ENCODE measurements around the gene FGF8. TPM values are rescaled to one million over a fixed set of nuclear protein-coding genes. Genes with fewer than 3 reads are reported as not detected.

The FGF8 gene
- total RNA-seq, 1 donor from 2014 or later, result not detected

DNA sequence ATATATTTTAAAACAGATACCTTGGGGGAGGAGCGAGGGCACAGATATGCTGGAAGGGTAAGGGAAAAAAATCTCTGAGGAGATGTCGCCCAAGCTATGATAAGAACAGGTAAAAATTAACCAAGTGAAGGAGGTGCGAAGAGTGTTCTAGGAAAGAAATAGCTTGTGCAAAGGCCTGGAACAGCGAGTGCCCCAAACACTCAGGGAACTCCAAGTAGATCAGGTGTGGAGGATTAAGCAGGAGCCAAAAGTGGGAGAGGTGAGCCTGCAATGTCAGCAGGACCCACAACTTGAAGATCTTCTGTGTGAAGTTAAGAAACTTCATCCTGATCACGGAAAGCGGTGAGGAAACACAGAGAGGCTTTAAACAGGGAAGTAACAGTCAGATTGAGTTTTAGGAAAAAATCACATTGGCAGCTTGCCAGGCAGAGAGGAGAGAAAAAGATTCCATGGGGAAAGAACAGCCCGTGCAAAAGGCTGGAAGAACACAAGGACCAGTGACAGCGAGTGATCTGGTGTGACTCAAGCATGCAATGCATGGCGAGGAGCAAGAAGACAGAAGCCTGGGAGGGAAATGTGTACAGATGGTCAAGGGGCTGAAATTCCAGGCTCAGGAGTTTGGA lies 30.7 kb downstream of the FGF8 start:
- no peaks in the 10 kb centered on the region for H3K9me3 Mint-ChIP-seq
- DNase-seq, result no peak
- no peak overlapping the region for H3K27ac Mint-ChIP-seq
- POLR2A ChIA-PET, result no interaction called here
- no peak for ATAC-seq (ENCODE audit: low read depth)
- H3K4me1 Mint-ChIP-seq, result no peaks in the 10 kb centered on the region
- CTCF ChIA-PET, result no interaction called here
- intact Hi-C loops (cut with micrococcal nuclease), result no loop called here
- H3K27me3 Mint-ChIP-seq, result peaks cover 22% of the 10 kb centered on the region
- H3K4me3 Mint-ChIP-seq, result no peak overlapping the region
- H3K36me3 Mint-ChIP-seq (ENCODE audit: low read depth), result no peaks in the 10 kb centered on the region
- TF ChIP-seq, protein P1, sequence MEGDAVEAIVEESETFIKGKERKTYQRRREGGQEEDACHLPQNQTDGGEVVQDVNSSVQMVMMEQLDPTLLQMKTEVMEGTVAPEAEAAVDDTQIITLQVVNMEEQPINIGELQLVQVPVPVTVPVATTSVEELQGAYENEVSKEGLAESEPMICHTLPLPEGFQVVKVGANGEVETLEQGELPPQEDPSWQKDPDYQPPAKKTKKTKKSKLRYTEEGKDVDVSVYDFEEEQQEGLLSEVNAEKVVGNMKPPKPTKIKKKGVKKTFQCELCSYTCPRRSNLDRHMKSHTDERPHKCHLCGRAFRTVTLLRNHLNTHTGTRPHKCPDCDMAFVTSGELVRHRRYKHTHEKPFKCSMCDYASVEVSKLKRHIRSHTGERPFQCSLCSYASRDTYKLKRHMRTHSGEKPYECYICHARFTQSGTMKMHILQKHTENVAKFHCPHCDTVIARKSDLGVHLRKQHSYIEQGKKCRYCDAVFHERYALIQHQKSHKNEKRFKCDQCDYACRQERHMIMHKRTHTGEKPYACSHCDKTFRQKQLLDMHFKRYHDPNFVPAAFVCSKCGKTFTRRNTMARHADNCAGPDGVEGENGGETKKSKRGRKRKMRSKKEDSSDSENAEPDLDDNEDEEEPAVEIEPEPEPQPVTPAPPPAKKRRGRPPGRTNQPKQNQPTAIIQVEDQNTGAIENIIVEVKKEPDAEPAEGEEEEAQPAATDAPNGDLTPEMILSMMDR (IDR thresholded peaks at IDR 0.05), result no peak

DNA sequence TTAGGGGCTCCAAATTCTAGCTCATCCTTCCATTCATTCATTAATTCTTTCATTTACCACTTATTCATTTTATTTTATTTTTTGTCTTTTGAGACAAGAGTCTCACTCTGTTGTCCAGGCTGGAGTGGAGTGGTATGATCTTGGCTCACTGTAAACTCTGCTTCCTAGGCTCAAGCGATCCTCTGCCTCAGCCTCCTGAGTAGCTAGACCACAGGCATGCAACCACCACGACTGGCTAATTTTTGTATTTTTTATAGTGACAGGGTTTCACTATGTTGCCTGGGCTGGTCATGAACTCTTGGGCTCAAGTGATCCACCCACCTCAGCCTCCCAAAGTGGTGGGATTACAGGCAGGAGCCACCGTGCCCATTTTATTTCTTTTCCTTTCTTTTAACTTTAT lies 31.6 kb downstream of the FGF8 start:
- CTCF ChIA-PET, result no interaction called here
- TF ChIP-seq, protein P1 (IDR thresholded peaks at IDR 0.05), result no peak
- H3K27ac Mint-ChIP-seq, result no peak overlapping the region
- POLR2A ChIA-PET, result no interaction called here
- no peaks in the 10 kb centered on the region for H3K9me3 Mint-ChIP-seq
- peaks cover 27% of the 10 kb centered on the region for H3K27me3 Mint-ChIP-seq
- H3K4me1 Mint-ChIP-seq, result no peaks in the 10 kb centered on the region
- ATAC-seq (ENCODE audit: low read depth) (no peak), DNase-seq (no peak)
- no peak overlapping the region for H3K4me3 Mint-ChIP-seq
- intact Hi-C loops (cut with micrococcal nuclease), result no loop called here
- H3K36me3 Mint-ChIP-seq (ENCODE audit: low read depth), result no peaks in the 10 kb centered on the region

DNA sequence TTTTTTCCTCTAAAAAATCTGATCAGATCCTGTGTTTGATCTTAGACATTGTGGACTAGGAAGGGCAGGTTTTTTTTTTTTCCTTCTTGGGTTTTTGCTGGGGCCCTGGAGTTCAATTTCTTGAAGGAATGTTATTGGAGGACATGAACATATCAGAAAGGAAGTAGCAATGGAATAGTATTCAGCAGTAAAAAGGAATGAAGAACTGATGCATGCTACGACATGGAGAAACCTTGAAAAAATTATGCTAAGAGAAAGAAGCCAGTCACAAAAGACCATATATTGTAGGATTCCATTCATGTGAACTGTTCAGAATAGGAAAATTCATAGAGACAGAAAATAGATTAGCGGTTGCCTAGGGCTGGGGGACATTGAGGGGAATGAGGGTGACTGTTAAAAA lies 34.0 kb downstream of the FGF8 start:
- H3K27ac Mint-ChIP-seq, result no peak overlapping the region
- H3K4me1 Mint-ChIP-seq, result no peaks in the 10 kb centered on the region
- DNase-seq (no peak), ATAC-seq (ENCODE audit: low read depth) (no peak)
- ChIA-PET CTCF (no interaction called here), POLR2A (interaction anchor here (0.6 kb wide), 1 partner anchor 11 kb away, joined by 5 read pairs; no protein-coding TSS in a partner anchor)
- no peaks in the 10 kb centered on the region for H3K9me3 Mint-ChIP-seq
- no peak overlapping the region for H3K4me3 Mint-ChIP-seq
- no peaks in the 10 kb centered on the region for H3K36me3 Mint-ChIP-seq (ENCODE audit: low read depth)
- TF ChIP-seq, protein P1 (IDR thresholded peaks at IDR 0.05), result no peak
- peaks cover 27% of the 10 kb centered on the region for H3K27me3 Mint-ChIP-seq
- intact Hi-C loops (cut with micrococcal nuclease), result no loop called here

DNA sequence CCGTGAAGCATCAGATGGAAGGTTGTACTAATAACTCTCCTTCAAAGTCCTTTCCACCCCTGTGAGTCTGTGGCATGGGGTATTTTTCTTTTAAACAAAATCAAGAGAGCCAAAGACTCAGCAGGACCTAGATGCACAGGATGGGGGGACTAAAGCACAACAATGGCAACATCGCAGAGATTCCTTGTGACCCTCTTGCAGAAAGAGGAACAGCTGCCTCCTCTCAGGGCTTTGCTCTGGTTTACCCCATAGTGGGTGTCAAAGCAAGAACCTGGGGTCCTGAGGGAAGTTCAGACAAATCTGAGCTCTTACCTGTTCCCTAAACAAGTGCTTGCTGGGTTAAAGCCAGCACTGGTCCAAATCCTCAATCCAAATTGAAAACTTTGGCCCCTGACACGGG lies 39.2 kb downstream of the FGF8 start:
- no peaks in the 10 kb centered on the region for H3K4me1 Mint-ChIP-seq
- no peaks in the 10 kb centered on the region for H3K9me3 Mint-ChIP-seq
- H3K27me3 Mint-ChIP-seq, result peaks cover 36% of the 10 kb centered on the region
- DNase-seq, result no peak
- no peaks in the 10 kb centered on the region for H3K36me3 Mint-ChIP-seq (ENCODE audit: low read depth)
- POLR2A ChIA-PET, result no interaction called here
- TF ChIP-seq, protein P1 (IDR thresholded peaks at IDR 0.05), result no peak
- intact Hi-C loops (cut with micrococcal nuclease), result no loop called here
- ATAC-seq (ENCODE audit: low read depth), result no peak
- CTCF ChIA-PET, result no interaction called here
- no peak overlapping the region for H3K4me3 Mint-ChIP-seq
- H3K27ac Mint-ChIP-seq, result no peak overlapping the region

DNA sequence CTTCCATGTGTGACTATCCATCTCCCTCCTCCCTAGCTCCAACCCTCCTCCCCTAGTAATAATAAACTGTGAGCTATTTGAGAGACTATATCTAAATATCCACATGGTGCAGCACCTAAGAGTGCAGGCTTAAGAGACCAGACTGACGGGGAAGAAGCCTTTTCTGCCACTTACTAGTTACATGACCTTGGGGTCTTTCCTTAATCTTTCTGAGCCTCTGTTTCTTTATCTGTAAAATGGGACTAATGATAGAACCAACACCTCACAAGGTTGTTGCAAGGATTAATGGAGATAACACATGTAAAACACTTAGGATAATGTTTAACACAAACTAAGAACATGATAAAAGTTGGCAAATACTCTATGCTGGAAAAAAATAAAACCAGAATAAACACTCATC lies 43.8 kb downstream of the FGF8 start:
- ChIA-PET POLR2A (no interaction called here), CTCF (no interaction called here)
- intact Hi-C loops (cut with micrococcal nuclease), result no loop called here
- Mint-ChIP-seq H3K27ac (no peak overlapping the region), H3K4me1 (no peaks in the 10 kb centered on the region), H3K27me3 (peaks cover 18% of the 10 kb centered on the region), H3K9me3 (no peaks in the 10 kb centered on the region), H3K4me3 (no peak overlapping the region), H3K36me3 (ENCODE audit: low read depth) (no peaks in the 10 kb centered on the region)
- ATAC-seq (ENCODE audit: low read depth) (no peak), DNase-seq (no peak)
- TF ChIP-seq, protein P1 (IDR thresholded peaks at IDR 0.05), result no peak
